ENCODE results near the gene TMPRSS9. TPM values are rescaled to one million over a fixed set of nuclear protein-coding genes. Genes with fewer than 3 reads are reported as not detected.
"Not testable (repeated sequence)": the region's sequence is repeated elsewhere in the genome, so short reads cannot be mapped to it uniquely, and the experiment has no call there.

Gene TMPRSS9
- total RNA-seq, 1 experiment from 2014 or later: 0.31 TPM

- no peak for DNase-seq (ENCODE audit: low spot score)
Observed at GRCh38 chr19:2341982-2342381, 18.1 kb upstream of the TMPRSS9 start.

DNA sequence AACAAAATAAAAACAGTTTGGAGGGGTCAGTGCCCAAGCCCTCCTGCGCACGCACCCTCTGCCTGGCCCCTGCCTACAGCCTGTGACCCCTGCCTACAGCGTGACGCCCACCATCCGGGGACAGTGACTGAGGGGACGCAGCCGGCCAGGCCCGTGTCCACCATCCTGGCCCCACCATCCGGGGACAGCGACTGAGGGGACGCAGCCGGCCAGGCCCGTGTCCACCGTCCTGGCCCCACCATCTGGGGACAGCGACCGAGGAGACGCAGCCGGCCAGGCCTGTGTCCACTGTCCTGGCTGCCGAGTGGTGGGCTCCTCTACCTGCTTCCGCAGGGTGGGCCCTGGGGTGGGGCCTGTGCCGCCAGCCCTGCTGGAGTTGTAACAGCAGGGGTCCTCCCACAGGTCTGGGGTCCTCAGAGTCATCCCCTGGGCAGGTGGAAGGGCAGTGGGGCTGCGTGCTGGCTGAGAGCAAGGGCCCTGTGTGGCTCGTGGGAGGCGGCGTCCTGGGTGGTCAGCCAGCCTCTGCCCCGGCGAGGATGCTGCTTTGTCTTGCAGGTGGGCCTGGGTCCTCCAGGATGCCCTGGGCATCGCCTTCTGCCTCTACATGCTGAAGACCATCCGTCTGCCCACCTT, 17.3 kb upstream of the TMPRSS9 start:
- DNase-seq (ENCODE audit: low spot score): no peak

GRCh38 chr19:2343289-2343982, 16.6 kb upstream of the TMPRSS9 start:
- no peak for DNase-seq (ENCODE audit: low spot score)

DNA sequence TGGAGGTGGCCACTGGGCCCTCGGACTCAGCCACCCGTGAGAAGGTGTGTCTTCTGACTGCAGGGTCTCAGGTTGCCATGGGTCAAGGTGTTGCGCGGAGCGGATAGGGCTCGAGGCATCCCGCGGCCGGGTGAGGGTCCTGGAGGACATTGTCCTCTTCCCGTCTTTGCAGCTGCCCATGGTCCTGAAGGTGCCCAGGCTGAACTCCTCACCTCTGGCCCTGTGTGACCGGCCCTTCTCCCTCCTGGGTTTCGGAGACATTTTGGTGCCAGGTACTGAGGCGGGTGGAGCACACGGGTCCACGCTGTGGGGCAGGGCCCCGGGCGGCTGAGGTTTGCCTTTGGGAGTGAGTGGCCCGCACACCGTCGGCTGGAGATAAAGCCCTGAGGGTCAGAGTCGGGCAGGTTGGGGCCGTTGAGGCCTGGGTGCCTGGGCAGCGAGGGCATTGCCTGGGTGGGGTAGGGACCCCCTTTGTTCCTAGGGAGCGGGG, 15.6 kb upstream of the TMPRSS9 start:
- DNase-seq (ENCODE audit: low spot score): no peak

- DNase-seq (ENCODE audit: low spot score): no peak
Observed at GRCh38 chr19:2345076-2345475, 15.0 kb upstream of the TMPRSS9 start.

DNA sequence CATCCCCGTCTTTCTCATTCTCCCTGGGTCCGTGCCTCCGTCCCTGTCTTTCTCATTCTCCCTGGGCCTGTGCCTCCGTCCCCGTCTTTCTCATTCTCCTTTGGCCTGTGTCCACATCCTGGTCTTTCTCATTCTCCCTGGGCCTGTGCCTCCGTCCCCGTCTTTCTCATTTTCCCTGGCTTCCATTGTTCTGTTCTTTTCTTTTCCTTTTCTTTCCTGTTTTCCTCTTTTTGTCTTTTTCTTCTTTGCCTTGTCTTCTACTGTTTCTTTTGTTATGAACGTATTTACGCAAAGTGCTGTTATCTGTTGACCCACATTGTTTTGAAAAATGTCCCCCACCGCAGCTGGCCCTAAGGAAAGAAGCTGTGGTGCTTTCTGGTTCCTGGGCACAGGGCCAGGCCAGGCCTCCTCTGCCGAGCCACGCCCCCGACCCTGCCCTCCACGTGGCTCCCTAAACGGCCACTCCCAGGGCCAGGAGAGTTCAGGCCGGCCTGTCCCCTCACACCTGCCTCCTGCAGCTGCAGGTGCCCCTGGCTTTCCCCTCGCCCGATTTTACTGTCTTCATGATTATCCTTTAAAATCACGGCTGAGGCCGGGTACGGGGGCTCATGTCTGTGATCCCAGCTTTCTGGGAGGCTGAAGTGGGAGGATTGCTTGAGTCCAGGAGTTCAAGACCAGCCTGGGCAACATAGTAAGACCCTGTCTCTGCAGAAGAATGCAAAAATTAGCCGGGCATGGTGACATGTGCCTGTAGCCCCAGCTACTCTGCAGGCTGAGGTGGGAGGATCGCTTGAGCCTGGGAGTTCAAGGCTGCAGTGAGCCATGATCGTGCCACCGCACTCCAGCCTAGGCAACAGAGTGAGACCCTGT, 14.0 kb upstream of the TMPRSS9 start:
- DNase-seq (ENCODE audit: low spot score): peak; percentile 14

GRCh38 chr19:2349818-2350217, 10.2 kb upstream of the TMPRSS9 start:
- DNase-seq (ENCODE audit: low spot score): not testable (repeated sequence)

GRCh38 chr19:2350656-2351055, 9.4 kb upstream of the TMPRSS9 start:
- DNase-seq (ENCODE audit: low spot score): no peak

GRCh38 chr19:2351591-2351990, 8.5 kb upstream of the TMPRSS9 start:
- DNase-seq (ENCODE audit: low spot score): no peak

GRCh38 chr19:2352121-2352520, 7.9 kb upstream of the TMPRSS9 start:
- DNase-seq (ENCODE audit: low spot score): no peak

DNA sequence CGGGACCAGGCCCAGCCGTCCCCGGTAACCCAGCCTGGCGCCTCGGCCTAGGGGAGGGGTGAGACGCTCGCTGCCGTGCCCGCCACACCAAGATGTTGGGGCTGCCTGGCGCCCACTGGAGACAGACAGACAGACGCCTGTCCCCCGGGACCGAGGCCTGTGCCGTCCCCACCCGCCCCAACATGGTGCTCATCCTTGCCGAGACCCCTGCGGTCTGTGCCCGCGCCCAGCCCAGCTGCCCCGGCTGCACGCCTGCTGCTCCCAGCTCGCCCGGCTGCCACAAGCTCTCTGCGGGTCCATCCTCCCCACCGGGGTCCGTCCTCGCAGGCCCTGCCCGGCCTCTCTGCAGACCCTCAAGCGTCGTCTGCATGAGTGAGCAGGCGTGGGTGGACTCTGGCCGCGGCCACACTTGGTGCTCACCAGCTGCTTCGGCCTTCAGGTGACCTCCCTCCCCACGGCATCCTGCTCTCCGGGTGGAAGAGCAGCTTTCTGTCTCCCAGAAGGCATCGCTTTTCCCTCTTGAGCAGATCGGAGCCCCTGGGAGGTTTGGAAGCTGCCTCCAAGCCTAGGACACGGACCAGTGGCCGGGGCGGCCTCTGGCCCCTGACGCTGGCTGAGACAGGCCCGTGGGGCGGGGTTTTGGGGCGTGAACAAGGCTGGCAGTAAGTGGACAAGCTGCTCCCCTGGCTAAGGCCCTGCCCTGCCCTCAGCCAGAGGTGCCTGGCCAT, 6.7 kb upstream of the TMPRSS9 start:
- no peak for DNase-seq (ENCODE audit: low spot score)

- DNase-seq (ENCODE audit: low spot score): no peak
Observed at GRCh38 chr19:2353887-2354592, 6.0 kb upstream of the TMPRSS9 start.

DNA sequence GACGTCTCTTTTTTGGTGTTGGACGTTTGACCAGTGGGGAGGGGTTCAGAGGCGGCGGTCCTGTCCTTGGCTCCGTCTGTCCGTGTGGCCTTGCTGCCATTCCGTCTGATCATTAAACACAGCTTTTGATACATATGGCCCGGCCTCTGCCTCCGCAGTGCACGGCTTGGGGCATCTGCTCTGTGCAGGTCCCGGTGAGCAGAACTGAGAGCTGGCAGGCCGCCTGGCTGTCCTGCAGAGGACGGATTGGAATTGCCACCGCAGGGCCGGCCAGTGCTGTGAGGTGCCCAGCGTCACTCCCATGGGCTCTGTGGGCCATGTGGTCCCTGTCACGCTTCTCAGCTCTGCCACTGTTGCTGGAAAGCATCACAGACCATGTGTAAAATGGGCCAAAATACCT, 5.4 kb upstream of the TMPRSS9 start:
- DNase-seq (ENCODE audit: low spot score): no peak

GRCh38 chr19:2355168-2356035, 4.7 kb upstream of the TMPRSS9 start:
- DNase-seq (ENCODE audit: low spot score): no peak

DNA sequence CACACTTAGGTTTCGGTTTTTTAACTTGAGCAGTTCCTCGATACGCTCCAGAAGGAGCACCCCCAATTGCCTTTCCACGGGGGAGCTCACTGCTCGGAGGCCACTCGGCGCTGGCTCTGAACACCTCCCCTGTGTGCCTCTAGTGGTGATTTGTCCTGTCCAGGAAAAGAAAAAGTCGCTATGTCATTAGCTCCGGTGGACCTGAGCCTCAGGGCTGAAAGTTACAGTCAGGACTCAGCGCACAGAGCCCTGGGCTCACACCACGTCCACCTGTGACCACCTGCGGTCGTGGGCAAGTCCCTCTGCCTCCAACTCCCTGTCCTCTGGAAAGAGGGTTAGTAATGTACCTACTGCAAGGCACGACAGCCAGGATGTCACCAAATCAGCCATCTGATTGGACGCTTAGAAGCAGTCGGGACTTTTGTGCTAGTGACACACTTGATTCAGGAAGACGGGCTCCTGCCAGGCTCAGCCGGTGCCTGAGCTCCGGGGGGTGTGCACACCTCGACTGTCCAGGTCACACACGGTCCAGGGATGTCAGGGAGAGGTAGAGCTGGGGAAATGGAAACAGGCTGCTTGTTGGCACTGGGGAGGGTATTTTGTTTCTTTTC, 3.9 kb upstream of the TMPRSS9 start:
- DNase-seq (ENCODE audit: low spot score): no peak

GRCh38 chr19:2357279-2358206, 2.5 kb upstream of the TMPRSS9 start:
- DNase-seq (ENCODE audit: low spot score): no peak

GRCh38 chr19:2358548-2359173, 1.4 kb upstream of the TMPRSS9 start:
- DNase-seq (ENCODE audit: low spot score): no peak

DNA sequence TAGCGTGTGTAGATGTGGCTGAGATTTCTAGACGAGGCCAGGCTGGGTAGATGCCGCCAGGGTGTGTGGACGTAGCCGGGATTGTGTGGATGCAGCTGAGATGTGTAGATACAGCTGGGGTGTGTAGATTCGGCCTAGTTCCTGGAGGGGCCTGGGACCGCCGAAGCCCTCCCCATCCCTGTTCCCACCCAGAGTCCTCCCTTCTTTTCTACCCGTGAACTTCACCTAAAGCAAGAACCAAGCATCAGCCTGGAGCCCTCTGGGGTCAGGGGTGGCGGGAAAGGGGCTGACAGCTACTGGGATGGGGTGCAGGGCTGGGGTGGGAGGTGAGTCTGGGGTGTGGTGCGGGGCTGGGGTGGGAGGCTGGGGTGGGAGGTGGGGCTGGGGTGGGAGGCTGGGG, 768 bp downstream of the TMPRSS9 start:
- no peak for DNase-seq (ENCODE audit: low spot score)
